HL-60/S4 treated with retinoic acid at 250 ng/mL for 4 days and 3 days (cell line): ENCODE measurements around the gene GHRHR.

Experiments used
- in situ Hi-C: fragments of 300-500 bp; cut with MboI; formaldehyde crosslinking; loops from 2 replicates; pipeline ENCODE4 v1.7.0; 2022; ENCODE audit warnings: low sequenced_read_pairs

GHRHR gene

DNA sequence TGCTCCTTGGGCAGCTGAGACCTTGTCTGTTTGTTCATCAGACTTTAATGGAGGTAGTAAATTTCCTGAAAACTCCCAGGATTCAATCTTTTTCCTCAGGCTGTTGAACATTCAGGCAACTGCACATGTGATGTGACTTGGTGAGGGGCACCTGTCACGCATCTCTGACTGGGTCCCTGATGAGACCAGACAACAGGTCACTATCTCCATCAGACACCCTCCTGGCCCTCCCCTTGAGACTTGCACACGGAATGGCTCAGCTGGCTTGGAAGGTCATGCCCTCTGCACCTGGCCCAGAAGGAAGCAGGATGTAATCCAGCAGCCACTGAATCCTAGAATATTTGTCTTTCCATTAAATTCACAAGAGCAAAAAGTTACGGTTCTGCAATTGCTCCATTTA, 36.2 kb upstream of the GHRHR start:
- in situ Hi-C loops = no loop called here

DNA sequence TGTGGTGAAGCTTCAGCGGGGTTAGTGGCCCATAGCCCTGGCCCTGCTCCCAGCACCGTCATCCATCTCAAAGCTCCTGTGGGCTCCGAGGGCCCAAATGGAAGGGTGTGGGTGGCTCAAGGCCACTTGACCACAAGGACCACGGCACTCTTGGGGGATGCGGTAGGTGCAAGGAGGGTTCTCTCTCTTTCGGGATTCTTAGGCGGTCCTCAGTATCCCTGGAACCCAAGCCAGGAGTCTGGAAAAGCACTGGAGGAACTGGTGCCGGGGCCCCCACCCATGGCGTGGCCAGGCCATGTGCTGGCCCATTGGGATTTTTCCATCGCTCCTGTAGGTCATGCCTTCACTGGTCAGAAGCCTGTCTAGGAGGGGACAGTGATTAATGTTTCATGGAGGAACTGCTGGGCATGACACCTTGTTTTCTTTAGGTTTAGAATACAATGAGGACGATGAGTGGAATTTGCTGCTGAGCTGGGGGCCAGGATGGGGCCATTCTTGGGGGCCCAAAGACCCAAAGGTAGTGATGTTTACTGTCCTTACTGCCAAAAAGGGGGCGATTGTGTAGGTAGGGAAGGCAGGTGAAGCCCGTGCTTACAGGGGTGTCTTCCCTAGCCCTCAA, 35.4 kb upstream of the GHRHR start:
- in situ Hi-C loops = no loop called here

DNA sequence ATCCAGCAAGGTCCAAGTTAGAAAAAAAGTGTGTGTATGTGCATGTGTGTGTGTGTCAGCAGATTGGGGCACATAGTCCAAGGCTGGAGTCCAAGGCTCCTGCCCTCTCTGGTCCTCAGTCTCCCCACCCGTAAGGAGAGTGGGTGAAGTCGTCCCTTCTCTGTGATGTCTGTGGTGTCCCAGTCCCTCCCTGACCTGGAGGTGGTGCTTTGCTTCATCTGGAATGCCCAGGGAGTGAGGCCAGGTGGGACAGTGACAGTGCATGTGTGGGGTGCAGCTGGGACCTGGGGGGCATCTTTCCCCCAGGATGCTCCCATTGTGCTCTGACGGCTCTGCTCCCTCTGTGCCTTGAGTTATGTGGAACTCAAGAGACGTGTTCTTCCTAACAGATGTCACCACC, 34.1 kb upstream of the GHRHR start:
- in situ Hi-C loops = no loop called here

DNA sequence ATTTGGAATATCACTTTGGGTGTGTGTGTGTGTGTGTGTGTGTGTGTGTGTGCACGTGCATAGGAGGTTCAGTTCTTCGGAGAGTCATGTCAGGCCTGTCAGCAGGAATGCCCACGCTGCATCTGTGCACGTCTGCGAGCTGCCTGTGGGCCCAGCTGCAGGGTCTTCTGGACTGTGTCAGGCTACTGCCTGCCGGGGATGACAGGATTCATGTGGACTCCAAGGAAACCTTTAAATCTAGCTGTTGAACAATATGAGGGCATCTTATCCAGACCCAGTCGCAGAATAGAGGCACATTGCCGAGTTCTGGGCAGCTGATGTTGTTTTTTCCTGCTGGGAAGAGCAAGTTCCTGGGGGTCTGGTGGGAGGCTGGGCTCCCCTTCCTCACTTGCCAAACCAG, 33.1 kb upstream of the GHRHR start:
- in situ Hi-C loops = no loop called here

DNA sequence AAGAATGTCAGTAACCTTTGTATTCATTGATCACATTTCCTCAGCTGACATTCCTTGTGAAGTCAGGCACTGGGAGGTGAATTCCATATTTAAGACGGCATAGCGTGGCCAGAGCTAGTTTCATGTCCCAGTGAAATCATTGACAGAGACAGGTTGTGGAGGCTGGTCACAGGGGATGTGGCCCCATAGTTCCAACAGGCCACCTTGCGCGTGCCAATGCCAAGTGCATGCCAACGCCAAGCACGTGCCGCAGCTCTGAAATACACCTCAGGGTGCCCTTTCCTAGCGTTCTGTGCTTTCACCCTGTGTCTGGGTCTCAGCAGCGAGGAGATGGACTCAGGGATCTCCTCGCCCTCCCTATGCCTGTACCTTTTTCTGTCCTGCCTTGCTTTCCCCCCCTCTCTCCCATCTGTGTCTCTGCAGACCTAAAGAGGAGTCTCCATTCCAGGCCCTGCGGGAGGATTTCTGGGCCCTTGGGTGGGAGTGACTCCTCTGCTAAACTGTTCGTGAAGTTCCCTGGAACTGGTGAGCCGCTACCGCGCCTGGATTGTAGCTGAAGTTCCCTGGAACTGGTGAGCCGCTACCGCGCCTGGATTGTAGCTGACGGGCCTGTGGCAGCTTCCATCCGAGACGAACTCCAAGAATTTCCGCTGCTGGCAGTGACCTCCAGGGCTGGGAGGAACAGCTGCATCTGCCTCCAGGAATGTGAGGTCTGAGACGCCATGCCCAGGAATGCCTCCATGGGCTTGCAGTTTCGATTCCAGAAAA, 32.4 kb upstream of the GHRHR start:
- in situ Hi-C loops = no loop called here

DNA sequence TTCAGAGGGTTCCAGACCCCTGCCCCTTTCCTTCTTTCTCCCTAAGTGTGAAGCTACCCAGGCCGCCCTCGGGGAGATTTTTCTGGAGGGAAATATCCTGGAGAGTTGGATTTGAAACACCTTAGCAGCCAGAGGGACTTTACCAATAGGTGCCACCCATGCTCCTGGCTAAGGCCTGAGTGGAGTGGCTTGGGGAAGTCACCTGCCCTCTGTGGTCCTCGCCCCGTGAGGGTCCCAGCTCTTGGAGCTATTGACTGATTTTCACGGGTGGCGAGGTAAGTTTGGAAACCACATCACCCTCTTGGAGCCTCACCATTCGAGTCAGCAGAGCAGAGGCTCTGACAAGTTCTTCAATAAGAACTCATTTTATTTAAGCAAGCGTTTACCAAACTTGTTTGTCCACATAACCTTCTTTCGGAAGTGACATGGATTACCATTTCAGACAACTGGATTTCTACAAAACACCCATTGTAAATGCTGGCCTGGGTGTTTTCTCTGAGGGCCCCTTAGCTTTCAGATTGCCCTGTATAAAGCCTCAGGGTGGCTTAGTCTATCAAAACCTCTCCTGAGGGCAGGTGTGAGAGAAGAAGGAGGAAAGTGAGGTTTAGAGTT, 31.7 kb upstream of the GHRHR start:
- in situ Hi-C loops = no loop called here

DNA sequence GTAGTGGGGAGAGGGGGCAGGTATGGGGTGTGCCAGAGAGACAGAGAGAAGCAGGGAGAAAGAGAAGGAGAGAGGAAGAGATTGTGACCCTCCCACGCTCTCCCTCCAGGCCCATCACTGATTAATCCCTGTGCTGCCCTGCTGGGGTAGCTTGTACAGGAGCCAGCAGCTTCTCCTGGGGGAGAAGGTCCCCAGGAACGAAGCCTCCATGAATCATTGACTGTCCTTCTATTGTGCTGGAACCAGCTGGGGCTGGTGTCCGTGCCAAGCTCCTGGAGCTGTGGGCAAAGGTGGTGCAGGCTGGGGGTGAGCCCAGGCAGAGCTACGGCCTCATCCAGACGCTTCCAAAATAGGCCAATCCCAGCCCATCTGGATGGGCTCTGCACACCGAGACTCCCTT, 31.2 kb upstream of the GHRHR start:
- in situ Hi-C loops = no loop called here

DNA sequence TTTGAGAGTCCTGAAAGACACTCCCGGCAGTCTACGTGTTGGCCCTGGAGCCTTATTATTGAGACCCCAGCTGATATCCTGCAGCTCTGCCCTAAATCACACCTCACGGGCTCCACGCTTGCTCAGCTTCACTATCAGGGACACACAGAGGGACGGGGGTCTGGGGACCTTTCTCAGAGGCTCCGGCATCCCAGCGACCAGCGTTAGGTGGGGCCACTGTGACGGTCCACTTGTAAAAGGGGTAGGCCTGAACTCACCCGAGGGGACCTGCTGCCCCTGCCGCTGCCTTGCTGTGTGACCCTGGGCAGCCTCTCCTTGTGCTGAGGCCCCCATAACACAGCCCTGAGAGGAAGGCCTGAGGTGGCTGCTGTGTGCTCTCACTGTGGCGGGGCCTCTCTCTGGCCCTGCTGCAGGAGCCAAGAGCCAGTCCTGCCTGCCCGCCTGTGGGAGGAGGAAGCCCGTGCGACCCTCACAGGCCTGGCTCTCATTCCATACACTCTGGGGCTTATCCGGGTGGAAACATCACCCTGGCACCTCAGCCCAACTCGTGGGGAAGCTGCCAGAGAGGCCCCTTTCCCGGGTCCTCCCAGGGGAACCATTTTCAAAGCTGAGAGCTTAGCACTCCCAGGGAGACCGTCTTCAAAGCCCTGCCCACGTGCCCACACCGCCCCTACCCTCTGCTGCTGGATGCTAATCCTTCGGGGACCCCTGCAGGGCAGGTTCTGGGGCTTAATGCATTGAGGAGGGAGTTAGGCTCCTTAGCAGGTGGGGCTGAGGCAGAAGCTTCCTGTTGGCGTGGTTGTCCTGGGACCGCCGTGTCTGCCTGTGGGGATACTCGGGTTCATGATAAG, 30.4 kb upstream of the GHRHR start:
- in situ Hi-C loops = no loop called here

DNA sequence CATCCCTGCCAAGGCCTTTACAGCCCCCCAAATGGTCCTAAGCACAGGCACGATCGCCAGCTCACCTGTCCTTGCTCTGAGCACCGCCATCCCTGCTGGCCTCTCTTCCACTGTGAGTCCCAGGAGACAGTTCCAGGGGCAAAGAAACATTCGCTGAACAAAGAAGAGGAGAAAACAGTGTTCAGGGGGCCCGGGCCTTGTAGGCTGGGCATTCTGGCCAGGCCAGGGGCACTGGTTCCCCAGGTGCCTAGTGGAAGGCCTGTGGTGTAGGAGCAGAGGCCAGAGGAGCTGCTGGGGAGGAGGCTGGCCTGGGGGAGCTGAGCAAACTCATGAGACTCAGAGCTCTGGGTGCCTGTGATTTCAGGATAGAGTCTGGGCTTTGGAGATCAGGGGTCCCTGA, 29.5 kb upstream of the GHRHR start:
- in situ Hi-C loops = no loop called here

DNA sequence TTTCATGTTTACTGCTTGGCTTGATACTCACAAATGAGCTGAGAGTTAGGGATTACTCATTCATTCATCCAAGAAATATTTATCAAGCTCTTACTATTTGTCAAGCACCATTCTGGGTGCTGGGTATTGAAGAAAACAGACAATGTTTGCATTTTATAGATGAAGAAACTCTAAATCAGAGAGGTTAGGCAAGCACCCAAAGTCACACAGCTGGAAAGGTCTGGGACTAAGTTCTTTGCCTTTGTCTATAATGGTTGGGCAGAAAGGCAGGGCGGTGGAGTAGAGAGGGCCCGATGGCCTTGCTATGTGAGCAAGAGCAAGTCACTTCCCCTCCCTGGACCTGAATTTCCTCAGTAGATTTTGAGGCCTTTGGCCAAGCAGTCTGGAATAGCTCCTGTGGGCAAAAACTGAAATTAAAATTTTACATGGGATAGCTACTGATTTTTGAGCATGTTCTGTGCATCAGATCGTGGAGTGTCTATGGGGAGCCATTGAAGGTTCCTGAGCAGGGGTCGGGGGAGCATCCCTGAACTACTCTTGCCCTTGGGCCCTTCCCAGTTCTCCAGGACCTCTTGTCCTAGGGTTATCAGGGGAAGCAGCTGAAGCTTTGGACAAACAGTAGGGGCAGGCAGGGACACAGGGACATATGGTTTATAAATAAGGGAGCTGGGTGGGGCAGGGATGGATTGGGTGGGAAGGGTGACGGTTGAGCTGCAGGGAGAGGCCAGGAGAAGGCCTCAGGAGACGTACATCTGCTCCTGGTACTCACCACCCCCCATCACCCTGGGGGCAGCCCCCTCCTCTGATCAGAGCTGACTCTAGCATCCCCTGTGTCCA, 28.8 kb upstream of the GHRHR start:
- in situ Hi-C loops = no loop called here

DNA sequence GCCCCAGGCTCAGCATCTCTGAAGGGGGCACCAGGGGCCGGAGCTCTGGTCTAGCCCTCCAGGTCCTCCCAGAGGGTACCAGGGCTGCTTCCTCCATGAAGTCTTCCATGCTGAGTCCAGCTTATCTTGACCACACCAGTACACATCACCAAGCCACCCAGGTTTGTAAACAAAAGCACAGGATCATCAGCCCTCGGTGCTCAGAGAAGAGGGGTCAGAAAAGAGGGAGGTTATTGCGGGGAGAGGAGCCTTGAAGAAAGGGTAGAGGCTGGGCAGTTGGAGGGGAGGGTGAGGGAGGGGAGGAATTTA, 28.2 kb upstream of the GHRHR start:
- in situ Hi-C loops = no loop called here

DNA sequence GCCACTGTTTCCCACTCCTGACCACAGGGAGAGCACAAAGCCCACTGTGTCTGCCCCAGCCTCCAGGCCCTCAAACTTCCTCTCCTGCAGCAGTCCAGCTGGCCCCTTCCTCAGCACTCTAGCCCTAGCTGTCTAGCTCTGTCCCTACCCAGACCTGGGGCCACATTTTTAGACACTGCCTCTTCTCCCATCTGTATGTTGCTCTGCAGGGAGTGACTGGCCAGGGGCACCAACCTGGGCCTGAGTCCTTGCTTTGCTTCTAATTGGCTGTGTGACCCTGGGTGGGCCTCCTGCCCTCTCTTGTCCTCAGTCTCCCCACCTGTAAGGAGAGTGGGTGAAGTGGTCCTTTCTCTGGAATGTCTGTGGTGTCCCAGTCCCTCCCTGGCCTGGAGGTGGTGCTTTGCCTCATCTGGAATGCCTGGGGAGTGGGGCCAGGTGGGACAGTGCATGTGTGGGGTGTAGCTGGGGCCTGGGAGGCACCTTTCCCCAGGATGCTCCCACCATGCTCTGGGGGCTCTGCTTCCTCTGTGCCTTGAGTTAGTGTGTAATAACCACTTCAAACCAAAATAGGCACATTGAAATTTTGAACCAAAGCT, 27.0 kb upstream of the GHRHR start:
- in situ Hi-C loops = no loop called here

DNA sequence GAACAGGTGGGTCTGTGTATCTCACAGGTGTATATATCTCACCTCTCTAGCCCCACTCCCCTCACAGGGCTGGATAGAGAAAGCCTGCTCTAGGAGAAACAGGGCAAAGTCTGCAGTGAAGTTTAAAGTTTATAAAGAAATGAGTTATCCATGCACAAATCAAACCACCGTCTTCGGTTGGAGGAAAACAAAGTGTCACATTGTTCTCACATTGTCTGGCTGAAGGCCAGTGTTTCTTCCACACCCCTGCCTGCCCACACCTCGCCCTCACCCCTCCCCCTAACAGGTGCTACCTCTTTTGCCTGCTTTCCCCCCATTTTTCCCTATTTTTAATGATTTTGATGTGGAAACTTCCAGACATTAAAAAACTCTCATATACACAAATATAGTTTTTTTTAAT, 26.3 kb upstream of the GHRHR start:
- in situ Hi-C loops = no loop called here

DNA sequence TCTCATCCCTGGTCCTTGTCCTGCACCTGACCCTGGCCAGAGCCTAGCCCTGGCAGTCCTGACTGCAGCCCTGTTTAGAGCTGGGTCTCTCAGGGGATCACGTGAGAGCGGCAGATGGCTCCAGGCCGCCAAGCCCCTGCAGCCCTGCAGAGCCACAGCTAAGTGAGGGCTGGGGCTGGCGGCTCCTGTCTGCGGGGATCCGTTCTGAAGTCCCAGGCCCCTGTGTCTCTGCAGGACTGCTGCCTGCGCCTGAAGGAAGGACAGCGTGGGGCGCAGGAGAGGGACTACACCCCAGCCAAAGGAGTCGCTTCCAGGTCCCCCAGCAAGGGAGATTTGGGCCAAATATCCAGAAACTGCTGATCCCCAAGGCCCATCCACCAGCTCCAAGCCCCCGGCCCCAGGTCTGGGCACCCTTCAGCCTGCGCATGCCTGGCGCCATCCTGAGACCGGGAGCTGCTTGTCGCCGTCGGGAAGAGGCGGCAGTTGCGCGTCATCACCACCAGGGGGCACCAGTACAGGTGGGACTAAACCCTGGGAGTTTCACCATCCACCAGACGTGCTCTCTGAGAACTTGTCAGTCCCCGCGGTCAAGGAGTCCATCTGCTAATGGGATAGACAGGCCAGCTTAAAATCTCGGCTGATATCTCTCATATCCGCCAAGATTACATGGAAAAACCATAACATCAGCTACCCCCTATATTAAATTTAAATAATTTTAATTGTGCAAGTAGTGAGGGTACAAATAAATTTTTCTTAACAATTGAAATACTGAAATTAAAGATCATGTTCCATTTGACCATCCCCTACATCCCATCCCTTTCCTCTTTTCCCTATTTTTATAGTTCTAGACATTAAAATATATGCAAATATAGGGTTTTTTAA, 25.1 kb upstream of the GHRHR start:
- in situ Hi-C loops = no loop called here

DNA sequence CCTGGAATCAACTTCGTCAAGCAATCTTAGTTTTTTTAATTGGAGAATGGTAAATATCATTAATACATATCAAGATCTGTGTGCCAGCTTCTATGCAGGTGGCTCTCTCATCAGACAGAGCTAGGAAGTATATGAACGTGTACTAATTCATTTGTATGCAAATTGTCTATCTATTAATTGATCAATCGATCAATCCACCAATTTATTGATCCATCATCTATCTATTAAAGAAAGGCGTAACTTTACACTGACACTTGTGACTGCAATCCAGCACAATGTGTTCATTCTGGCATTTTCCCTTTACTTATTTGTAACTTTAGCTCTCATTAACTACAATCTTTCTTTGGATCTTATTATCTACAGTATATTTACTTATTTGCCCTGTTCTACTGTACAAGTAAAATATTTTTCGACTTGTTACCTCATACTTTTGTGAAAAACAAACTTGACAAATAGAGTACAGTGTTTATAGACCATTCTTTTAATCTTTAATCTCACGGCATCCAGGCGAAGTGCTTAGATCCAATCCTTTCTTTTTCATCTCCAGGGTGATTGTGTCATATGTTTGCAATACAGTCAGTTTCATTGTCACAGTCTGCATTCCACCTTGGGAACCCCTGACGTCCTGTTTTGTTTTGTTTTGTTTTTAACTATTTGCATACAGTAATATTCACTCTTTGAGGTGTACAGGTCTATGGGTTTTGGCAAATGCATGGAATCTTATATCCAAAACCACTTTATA, 22.0 kb upstream of the GHRHR start:
- in situ Hi-C loops = no loop called here

DNA sequence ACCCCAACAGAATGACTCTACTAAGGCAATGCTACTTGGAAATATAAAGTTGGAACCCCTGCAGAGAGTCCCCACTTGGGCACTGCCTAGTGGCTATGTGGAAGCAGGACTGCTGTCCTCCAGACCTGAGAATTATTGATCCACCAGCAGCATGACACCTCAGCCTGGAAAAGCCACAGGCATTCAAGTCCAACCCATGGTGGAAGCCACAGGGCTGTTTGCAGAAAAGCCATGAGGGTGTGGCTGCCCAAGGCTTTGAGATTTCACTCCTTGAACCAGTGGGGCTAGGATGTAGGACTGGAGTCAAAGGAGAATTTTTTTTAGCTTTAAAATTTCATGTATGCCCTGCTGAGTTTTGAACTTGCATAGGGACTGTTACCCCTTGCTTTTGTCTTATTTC, 13.6 kb upstream of the GHRHR start:
- in situ Hi-C loops = no loop called here

DNA sequence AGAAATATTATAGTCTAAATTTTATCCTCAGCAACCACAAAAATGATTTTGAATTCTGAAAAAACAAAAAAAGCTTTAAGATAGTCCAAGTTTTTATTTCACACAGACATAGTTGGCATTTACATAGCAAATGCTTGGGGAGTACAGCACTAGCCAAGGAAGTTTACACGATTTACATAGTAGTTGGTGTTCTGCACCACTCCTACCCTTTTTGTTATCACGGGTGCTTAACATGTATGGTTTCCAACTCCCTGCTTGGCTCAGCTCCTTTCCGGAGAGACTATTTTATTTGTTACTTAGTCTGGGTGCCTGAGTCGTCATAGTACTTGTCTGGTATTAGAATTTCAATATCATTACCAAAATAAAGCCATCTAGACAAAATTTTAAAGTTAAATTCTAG, 8.8 kb upstream of the GHRHR start:
- in situ Hi-C loops = no loop called here

DNA sequence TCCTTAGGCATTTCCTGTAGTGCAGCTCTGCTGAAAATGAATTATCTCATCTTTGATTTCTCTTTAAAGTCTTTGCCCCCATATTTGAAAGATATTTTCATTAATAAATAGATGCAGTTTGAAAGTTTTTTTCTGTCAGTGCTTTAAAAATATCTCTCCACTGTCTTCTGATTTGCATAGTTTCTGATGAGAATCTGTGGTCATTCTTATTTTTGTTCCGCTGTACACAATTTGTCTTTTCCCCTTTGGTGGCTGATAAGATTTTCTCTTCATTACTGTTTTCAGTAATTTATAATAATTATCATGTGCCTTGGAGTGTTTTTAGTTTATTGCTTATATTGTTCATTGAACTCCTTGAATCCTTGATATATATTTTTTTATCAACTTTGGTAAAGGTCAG, 7.0 kb upstream of the GHRHR start:
- in situ Hi-C loops = no loop called here

DNA sequence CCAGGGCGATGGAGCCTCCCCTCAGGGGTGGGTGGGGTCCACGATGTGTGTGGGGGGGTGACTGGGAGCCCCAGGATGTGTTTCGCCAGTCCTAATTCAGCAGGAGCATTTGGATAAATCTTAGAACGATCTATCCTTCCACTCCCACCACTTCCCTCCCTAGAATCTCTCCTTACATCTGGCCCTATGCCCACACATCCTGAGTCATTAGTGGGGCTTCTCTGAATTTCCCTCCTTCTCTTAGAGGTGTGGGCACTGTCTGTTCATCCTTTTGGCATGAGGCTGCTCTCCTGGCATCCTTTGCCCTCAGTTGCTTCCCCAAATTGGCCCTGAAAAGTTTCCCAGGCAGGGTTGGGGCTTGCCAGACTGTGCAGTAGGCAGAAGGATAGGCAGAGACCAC, 1.6 kb downstream of the GHRHR start:
- in situ Hi-C loops = no loop called here
